Measurements from ENCODE around the gene LRRC52.

- TF ChIP-seq, protein P1, sequence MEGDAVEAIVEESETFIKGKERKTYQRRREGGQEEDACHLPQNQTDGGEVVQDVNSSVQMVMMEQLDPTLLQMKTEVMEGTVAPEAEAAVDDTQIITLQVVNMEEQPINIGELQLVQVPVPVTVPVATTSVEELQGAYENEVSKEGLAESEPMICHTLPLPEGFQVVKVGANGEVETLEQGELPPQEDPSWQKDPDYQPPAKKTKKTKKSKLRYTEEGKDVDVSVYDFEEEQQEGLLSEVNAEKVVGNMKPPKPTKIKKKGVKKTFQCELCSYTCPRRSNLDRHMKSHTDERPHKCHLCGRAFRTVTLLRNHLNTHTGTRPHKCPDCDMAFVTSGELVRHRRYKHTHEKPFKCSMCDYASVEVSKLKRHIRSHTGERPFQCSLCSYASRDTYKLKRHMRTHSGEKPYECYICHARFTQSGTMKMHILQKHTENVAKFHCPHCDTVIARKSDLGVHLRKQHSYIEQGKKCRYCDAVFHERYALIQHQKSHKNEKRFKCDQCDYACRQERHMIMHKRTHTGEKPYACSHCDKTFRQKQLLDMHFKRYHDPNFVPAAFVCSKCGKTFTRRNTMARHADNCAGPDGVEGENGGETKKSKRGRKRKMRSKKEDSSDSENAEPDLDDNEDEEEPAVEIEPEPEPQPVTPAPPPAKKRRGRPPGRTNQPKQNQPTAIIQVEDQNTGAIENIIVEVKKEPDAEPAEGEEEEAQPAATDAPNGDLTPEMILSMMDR (IDR thresholded peaks at IDR 0.05), result no peak
- 0 out of 2 replicates have a peak, but pooled peaks have one; percentile 47 for TF ChIP-seq SIN3A (IDR thresholded peaks at IDR 0.05; ENCODE audit: borderline replicate concordance, insufficient read depth, low read depth, low read length)
- TF ChIP-seq POLR2AphosphoS5 (IDR thresholded peaks at IDR 0.05; ENCODE audit: low read depth, low read length), result no peak
- TF ChIP-seq, protein P2, sequence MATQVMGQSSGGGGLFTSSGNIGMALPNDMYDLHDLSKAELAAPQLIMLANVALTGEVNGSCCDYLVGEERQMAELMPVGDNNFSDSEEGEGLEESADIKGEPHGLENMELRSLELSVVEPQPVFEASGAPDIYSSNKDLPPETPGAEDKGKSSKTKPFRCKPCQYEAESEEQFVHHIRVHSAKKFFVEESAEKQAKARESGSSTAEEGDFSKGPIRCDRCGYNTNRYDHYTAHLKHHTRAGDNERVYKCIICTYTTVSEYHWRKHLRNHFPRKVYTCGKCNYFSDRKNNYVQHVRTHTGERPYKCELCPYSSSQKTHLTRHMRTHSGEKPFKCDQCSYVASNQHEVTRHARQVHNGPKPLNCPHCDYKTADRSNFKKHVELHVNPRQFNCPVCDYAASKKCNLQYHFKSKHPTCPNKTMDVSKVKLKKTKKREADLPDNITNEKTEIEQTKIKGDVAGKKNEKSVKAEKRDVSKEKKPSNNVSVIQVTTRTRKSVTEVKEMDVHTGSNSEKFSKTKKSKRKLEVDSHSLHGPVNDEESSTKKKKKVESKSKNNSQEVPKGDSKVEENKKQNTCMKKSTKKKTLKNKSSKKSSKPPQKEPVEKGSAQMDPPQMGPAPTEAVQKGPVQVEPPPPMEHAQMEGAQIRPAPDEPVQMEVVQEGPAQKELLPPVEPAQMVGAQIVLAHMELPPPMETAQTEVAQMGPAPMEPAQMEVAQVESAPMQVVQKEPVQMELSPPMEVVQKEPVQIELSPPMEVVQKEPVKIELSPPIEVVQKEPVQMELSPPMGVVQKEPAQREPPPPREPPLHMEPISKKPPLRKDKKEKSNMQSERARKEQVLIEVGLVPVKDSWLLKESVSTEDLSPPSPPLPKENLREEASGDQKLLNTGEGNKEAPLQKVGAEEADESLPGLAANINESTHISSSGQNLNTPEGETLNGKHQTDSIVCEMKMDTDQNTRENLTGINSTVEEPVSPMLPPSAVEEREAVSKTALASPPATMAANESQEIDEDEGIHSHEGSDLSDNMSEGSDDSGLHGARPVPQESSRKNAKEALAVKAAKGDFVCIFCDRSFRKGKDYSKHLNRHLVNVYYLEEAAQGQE (IDR thresholded peaks at IDR 0.05; ENCODE audit: insufficient read depth in 1 of 2, low read depth in 2 of 2, low read length in 1 of 2), result no peak
- 0 out of 2 replicates have a peak, but pooled peaks have one; percentile 47 for TF ChIP-seq TCF7L2 (IDR thresholded peaks at IDR 0.05; ENCODE audit: low read depth, low read length)
These were observed 54.3 kb downstream of the LRRC52 start for GRCh38 chr1:165597883-165598675.
